ENCODE results near the gene TREX2.
"Not testable (repeated sequence)": the region's sequence is repeated elsewhere in the genome, so short reads cannot be mapped to it uniquely, and the experiment has no call there.

Gene TREX2

DNA sequence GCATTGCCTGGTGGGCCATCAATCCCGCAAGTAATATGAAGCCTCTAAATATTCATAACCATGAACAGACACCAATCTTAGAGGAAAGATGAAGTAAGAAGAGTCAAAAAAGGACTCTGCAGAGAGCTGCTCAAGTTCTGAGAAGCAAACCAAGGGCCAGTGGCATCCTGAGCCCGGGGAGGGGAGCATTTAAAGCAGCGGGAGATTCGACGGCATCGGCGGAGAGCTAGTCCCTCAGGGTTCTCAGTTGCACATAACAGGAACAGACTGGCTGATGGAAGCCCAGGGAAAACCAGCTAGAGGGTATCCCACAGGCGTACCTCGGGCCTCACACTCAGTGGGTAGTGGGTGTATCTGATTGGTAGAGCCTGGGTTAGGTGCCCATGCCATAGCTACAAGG lies 39.8 kb downstream of the TREX2 start:
- DNase-seq = no peak

DNA sequence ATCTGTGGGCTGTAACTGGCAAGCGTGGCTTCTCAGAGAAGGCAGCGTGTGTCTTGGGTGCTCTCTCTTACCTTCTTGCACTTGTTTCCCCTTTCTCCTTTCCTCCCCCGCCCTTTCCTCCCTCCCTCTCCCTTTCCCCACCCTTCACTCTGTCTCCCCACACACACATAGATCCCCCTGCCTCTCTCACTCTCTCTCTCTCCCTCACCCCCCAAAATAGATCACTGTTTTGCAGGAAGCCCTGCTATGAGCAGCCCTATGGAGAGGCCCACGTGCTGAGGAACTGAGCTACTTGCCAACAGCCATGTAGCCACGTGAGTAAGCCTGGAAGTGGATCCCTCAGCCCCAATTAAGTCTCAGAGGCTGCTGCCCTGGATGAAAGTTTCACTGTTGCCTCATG lies 40.4 kb downstream of the TREX2 start:
- DNase-seq = no peak

DNA sequence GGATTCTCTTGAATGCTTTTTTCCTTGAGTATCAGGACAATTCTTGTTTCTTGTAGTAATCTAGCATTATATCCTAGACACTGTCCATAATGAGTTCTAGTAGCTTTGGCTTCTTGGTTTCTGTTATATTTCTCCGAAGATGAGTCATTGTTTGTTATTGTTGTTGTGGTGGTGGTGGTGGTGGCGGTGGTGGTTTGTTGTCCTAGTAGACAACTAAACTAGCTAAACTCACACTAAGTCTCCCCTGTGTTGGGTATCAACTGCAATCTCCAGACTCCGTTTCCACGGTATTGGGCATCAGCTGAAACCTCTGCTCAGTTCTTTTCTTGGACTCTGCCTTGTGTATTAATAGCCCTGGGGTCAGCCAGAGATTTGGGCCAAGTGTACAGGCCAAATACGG lies 41.5 kb downstream of the TREX2 start:
- not testable (repeated sequence) for DNase-seq

DNA sequence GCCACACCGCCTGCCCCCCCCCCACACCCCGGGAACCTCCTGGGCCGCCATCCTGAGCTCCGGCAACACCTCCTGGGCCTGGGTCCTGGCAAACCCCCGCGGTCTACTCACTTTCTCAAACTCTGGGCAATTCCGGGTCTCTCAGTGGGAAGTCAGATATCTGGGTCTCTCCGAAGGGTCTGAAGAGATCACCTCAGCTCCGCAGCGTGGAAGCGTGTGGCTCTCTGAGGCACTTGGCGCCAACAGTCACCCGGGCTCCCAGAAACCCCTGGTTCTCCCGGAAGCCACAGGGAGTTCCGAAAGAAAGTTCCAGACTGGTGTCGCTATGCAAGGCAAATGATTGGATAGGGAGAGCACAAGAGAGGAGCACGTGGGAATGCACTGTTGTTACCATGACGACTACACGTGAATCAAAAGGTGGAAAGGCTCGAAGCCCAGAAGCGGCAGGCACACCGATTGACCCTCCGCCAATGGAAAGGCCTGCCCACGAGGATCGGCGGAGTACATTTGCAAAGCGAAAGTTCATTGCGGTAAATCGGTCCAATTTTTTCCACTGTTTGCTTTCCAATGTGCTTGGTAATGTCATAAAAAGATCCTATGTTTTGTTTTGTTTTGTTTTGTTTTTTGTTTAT lies 44.6 kb downstream of the TREX2 start, which contains the start of gene PNMA6E:
PNMA6E (minus strand) TSS at position 218 of the 632 bp plus-strand sequence. CDS start 2,501 bp downstream, outside the sequence.
- no peak for DNase-seq

DNA sequence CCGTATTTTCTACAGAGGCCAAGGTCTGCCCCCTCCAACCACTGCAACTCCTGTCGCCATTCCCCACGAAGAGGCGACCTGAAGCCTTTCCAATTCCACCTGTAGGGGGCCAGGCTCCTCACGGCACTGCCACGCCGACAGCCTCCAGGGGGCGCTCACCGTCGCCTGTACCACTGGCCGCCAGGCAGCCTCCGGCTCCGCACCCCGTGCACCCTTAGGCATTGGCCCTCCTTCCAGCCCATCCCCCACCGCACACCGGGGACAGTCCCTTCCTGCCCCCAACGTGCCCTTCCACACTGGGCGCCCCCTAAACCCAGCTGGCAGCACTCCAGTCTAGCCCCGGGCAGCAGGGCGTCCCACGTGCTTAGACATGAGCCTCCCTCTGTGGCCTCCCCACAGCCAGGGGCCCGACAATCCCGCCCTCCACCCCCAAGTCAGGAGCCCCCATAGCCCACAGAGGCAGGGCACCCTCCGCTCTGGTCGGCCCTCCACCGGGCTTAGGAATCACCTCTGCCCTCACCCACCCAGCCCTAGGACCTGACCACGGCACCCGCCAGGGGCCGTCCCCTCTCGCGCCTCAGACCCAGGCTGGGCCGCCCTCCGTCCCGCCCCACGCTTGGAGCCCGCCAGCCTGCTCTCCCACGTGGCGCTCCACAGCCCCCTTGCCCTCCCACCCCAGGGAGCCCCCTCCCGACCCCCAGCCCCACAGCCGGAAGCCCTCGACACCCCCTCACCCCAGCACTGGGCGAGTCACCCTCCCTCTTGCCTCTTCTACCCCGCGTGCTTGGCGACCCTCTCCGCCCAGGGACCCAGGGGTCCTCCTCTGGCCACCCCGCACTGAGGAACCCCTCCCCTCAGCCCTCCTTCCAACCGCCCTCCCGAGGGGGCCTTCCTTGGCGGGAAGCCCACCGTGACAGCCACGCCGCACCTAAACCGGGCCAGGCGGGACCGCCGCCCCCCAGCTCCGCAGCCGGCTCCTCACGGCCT lies 45.4 kb downstream of the TREX2 start:
- peak; percentile 36 to 37 for DNase-seq

DNA sequence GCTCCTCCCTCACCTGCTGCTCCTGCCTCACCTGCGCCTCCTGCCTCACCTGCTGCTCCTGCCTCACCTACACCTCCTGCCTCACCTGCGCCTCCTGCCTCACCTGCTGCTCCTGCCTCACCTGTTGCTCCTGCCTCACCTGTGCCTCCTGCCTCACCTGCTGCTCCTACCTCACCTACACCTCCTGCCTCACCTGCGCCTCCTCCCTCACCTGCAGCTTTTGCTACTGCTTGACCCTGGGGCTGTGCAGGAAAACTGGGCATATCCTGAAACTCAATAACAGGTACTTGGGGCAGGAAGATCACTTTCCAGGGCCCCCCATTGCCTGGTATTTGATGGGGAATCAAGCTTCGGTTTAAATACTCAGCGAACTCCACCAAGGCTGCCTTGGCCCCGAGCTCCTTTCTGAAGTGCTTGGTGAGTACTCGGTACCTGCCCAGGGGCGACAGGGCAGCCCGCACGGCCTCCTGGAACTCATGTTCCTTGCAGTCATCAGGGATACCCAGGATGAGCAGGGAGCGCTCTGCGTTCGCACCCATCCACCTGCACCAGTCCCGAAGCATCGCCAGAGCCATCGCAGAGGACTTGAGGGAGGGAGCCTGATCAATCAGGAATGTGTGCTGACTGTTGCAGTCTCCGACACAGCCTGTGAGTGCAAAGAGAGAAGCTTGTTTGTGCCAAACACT lies 47.4 kb downstream of the TREX2 start:
- no peak for DNase-seq

DNA sequence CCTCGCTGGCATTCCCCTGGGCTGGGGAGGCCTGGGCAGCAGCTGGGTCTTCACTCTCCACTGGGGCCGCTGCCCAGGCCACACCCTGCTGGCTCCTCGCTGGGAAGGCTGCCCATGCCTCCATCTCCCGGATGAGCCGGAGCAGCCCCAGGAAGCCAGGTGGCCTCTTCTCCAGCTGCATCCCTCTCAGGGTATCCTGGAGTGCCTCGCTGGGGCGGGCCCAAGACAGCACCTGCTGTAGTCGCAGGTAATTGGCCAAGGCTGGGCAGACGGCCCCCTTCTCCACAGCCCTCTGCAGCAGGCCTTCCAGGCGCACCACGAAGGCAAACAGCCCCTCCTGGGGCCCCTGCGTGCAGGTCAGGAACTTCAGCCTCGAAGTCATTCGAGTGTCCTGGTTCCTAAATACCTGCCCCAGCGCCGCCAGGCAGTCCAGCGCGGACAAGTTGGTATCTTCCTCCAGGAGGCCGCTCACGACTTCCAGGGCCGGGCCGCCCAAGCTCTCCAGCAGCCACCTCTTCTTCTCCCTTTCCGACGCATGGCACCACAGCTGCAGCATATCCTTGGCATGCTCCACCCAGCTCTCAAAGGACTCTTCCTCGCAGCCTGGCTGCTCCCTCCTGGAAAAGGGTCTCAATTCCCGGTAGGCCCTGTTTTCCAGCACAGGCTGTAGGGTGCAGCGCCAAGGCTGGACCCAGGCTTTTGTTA lies 48.4 kb downstream of the TREX2 start:
- DNase-seq = no peak

DNA sequence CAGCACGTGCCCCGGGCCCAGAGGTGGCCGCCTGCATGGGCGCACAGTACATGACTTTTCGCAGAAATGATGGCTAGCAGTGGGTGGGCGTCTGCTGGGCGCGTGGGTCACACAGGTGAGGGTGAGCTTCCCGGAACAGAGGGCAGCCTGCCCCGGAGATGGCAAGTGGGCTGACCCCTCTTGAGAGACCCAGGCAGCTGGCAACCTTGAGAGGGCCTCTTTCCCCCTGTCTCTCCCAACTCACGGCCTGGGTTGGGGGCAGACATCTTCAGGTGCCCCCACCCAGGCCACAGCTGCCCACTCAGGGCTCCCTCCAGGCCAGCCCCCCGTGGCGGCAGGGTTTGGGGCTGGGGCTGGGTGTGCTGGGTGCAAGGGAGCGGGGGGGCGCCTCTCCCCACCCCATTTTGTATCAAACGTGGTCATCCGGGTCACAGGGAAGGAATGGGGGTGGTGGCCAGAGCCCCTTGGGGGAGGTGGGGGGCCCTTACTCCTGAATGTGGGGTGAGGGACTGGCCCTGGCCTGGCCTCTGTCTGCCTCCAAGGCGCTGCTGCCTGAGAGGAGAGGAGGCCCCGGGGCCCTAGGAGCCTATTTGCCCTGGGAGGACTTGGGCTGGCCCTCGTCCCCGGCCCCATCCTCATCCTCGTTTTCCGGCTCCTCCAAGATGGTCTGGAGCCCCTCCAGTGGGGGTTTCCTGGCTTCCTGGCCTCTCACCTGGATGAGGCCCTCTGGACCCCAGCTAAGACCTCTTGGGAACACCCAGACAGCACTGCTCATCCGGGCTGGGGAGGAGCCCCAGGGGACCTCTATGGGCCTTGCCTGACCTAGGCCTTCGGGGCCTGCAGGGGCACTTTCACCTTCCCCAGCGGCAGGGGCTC lies 49.3 kb downstream of the TREX2 start:
- no peak for DNase-seq

DNA sequence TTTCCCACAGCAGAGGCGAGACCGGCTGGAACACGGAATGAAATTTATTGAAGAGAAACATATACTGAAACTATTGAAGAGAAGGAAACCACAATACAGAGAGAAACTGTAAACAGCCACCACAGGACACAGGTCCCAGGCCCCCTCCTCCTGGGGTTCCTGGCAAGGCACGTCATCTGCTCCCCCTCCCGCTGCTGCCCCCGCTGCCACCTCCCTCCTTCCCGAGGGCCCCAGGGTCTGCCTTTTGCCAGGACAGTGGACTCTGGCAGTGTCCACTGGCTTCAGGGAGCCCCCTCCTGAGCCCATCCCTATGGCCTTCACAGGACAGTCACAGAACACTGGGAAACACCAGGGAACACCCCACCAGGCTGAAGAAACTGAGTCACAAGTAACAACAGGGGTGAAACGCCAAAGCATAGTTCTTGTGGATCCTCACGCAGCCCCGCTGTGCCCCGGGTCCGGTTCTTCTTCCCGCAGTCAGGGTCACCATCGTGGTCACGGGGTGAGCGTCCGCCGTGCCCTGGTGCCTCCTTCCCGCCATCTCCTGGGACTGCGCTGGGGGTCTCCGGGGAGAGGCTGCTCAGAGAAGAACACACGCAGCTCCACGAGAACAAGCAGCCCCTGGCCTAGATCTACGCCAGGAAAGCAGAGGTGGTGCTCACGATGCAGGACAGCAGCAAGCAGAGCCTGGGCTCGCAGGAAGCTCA lies 50.1 kb downstream of the TREX2 start:
- no peak for DNase-seq

DNA sequence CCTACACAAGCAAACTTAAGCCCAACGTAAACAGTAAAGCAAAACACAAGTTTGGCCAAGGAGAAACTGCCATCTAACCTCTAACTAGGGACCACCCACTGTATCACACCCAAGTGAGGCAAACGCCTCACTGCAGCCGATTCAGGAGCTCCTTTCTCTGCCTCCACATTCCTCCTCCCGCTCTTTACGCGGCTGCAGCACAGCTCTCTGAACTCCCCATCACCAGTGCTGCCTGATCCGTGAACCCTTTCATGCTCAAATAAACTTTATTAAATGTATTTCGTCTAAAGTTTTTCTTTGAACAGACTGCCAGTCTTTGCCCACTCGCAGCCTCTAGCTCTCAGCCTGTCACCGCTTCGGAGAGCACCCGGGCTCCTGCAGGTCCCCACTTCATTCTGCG lies 51.2 kb downstream of the TREX2 start:
- no peak for DNase-seq
